ENCODE results near the gene CRIP3.
"Not testable (repeated sequence)": the region's sequence is repeated elsewhere in the genome, so short reads cannot be mapped to it uniquely, and the experiment has no call there.

Gene CRIP3

GRCh38 chr6:43307451-43308100, 1.1 kb downstream of the CRIP3 start:
- FAIRE-seq (no peak), DNase-seq (ENCODE audit: insufficient read length, low spot score) (no peak)

- DNase-seq (ENCODE audit: insufficient read length, low spot score): no peak
- no peak for FAIRE-seq
These were observed 2.5 kb downstream of the CRIP3 start for GRCh38 chr6:43306086-43306485.

- no peak for FAIRE-seq
- DNase-seq (ENCODE audit: insufficient read length, low spot score): no peak
These were observed 3.7 kb downstream of the CRIP3 start for GRCh38 chr6:43304882-43305281.

GRCh38 chr6:43304361-43304760, 4.3 kb downstream of the CRIP3 start:
- no peak for FAIRE-seq
- no peak for DNase-seq (ENCODE audit: insufficient read length, low spot score)

GRCh38 chr6:43303751-43304331, 4.8 kb downstream of the CRIP3 start:
- FAIRE-seq: no peak
- no peak for DNase-seq (ENCODE audit: insufficient read length, low spot score)

GRCh38 chr6:43303006-43303405, 5.6 kb downstream of the CRIP3 start:
- not testable (repeated sequence) for FAIRE-seq; DNase-seq (ENCODE audit: insufficient read length, low spot score)

- no peak for FAIRE-seq
- DNase-seq (ENCODE audit: insufficient read length, low spot score): no peak
These were observed 6.5 kb downstream of the CRIP3 start for GRCh38 chr6:43302126-43302525.

GRCh38 chr6:43301081-43301870, 7.3 kb downstream of the CRIP3 start:
- DNase-seq (ENCODE audit: insufficient read length, low spot score): no peak
- FAIRE-seq: no peak

GRCh38 chr6:43299338-43300293, 9.0 kb downstream of the CRIP3 start:
- FAIRE-seq: no peak
- DNase-seq (ENCODE audit: insufficient read length, low spot score): no peak

- FAIRE-seq (no peak), DNase-seq (ENCODE audit: insufficient read length, low spot score) (no peak)
These were observed 9.9 kb downstream of the CRIP3 start for GRCh38 chr6:43298565-43299337.

GRCh38 chr6:43297644-43298564, 10.7 kb downstream of the CRIP3 start, which contains the start of gene SLC22A7:
Gene SLC22A7, plus strand, starts transcription at chr6:43298260. Its CDS starts 99 bp downstream, at chr6:43298359.
- DNase-seq (ENCODE audit: insufficient read length, low spot score) (no peak), FAIRE-seq (no peak)

GRCh38 chr6:43296780-43297497, 11.7 kb downstream of the CRIP3 start:
- DNase-seq (ENCODE audit: insufficient read length, low spot score): no peak
- no peak for FAIRE-seq

- no peak for FAIRE-seq
- DNase-seq (ENCODE audit: insufficient read length, low spot score): no peak
These were observed 13.2 kb downstream of the CRIP3 start for GRCh38 chr6:43295456-43295855.

- DNase-seq (ENCODE audit: insufficient read length, low spot score) (no peak), FAIRE-seq (no peak)
These were observed 14.1 kb downstream of the CRIP3 start for GRCh38 chr6:43294536-43294935.

- DNase-seq (ENCODE audit: insufficient read length, low spot score): no peak
- FAIRE-seq: no peak
These were observed 14.9 kb downstream of the CRIP3 start for GRCh38 chr6:43293698-43294097.

GRCh38 chr6:43292763-43293318, 15.8 kb downstream of the CRIP3 start:
- no peak for FAIRE-seq
- no peak for DNase-seq (ENCODE audit: insufficient read length, low spot score)

GRCh38 chr6:43292341-43292740, 16.3 kb downstream of the CRIP3 start:
- FAIRE-seq (no peak), DNase-seq (ENCODE audit: insufficient read length, low spot score) (no peak)

GRCh38 chr6:43291708-43292107, 16.9 kb downstream of the CRIP3 start:
- FAIRE-seq (no peak), DNase-seq (ENCODE audit: insufficient read length, low spot score) (no peak)

Data from GM19239 (cell line).